ENCODE results near the gene TRERF1. TPM values are rescaled to one million over a fixed set of nuclear protein-coding genes. Genes with fewer than 3 reads are reported as not detected.

TRERF1 gene
- total RNA-seq, 4 donors from 2014 or later: 1.6 to 4.1 (median 2.6) TPM

- intact Hi-C loops (cut with DNase I): no loop called here
- WGBS, 2 donors: 87 to 90% methylated on average over 4 of the region's 4 CpGs
- H3K4me1 ChIP-seq: no peaks in the 10 kb centered on the region
- no peaks in the 10 kb centered on the region for H3K27me3 ChIP-seq
- DNase-seq: no peak
- H3K27ac ChIP-seq: no peak overlapping the region
- no peaks in the 10 kb centered on the region for H3K36me3 ChIP-seq
- TF ChIP-seq POLR2A (IDR thresholded peaks at IDR 0.05) (no peak), CTCF (IDR thresholded peaks at IDR 0.05) (no peak)
- H3K4me3 ChIP-seq (replicated peaks in 1 of 3): no peak overlapping the region
- no peaks in the 10 kb centered on the region for H3K9me3 ChIP-seq
Measured at GRCh38 chr6:42424906-42425474, 26.7 kb downstream of the TRERF1 start.

GRCh38 chr6:42423244-42423643 lies 28.5 kb downstream of the TRERF1 start:
- H3K4me3 ChIP-seq (replicated peaks in 1 of 3): no peak overlapping the region
- H3K27me3 ChIP-seq: no peaks in the 10 kb centered on the region
- no peaks in the 10 kb centered on the region for H3K9me3 ChIP-seq
- intact Hi-C loops (cut with DNase I): no loop called here
- H3K36me3 ChIP-seq: no peaks in the 10 kb centered on the region
- no peak for TF ChIP-seq POLR2A (IDR thresholded peaks at IDR 0.05)
- TF ChIP-seq CTCF (IDR thresholded peaks at IDR 0.05): no peak
- WGBS, 2 donors: 86 to 91% methylated on average over 8 of the region's 8 CpGs
- no peak for DNase-seq
- no peaks in the 10 kb centered on the region for H3K4me1 ChIP-seq
- no peak overlapping the region for H3K27ac ChIP-seq

- intact Hi-C loops (cut with DNase I): no loop called here
- Histone ChIP-seq H3K4me3 (replicated peaks in 1 of 3) (no peak overlapping the region), H3K27me3 (no peaks in the 10 kb centered on the region), H3K36me3 (no peaks in the 10 kb centered on the region), H3K9me3 (no peaks in the 10 kb centered on the region), H3K4me1 (no peaks in the 10 kb centered on the region), H3K27ac (no peak overlapping the region)
- TF ChIP-seq POLR2A (IDR thresholded peaks at IDR 0.05): no peak
- no peak for TF ChIP-seq CTCF (IDR thresholded peaks at IDR 0.05)
- no peak for DNase-seq
- 91 to 93% methylated on average over 3 of the region's 3 CpGs for WGBS, 2 donors
Measured at GRCh38 chr6:42420741-42421140, 31.0 kb downstream of the TRERF1 start.

- Histone ChIP-seq H3K4me1 (no peaks in the 10 kb centered on the region), H3K36me3 (no peaks in the 10 kb centered on the region), H3K4me3 (replicated peaks in 1 of 3) (no peak overlapping the region), H3K9me3 (no peaks in the 10 kb centered on the region), H3K27ac (no peak overlapping the region), H3K27me3 (no peaks in the 10 kb centered on the region)
- intact Hi-C loops (cut with DNase I): no loop called here
- DNase-seq: no peak
- TF ChIP-seq POLR2A (IDR thresholded peaks at IDR 0.05): no peak
- TF ChIP-seq CTCF (IDR thresholded peaks at IDR 0.05): no peak
- 87 to 88% methylated on average over 6 of the region's 6 CpGs for WGBS, 2 donors
Measured at GRCh38 chr6:42419490-42420280, 32.0 kb downstream of the TRERF1 start.

DNA sequence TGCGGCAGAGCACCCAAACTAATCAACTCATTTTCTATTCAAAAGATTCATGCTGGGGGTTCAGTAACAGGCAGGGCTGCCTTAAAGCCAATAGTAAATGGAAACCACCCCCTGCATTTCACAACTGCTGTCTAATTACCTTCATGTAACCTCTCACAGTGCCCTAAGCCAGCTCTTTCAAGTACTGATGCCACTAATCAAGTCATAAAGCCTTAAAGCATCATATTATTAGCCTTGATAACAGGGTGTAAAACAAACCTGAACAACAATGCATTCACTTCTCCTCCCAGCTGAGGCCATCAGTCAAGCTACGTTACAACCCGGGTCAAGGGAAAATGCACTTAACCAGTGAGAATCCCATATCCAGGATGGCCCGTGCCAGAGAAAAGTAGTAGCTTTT lies 33.0 kb downstream of the TRERF1 start:
- no peak overlapping the region for H3K27ac ChIP-seq
- DNase-seq: no peak
- WGBS, 2 donors: 83% methylated on average over 4 of the region's 4 CpGs
- H3K4me1 ChIP-seq: no peaks in the 10 kb centered on the region
- TF ChIP-seq POLR2A (IDR thresholded peaks at IDR 0.05) (no peak), CTCF (IDR thresholded peaks at IDR 0.05) (no peak)
- H3K9me3 ChIP-seq: no peaks in the 10 kb centered on the region
- intact Hi-C loops (cut with DNase I): no loop called here
- no peaks in the 10 kb centered on the region for H3K27me3 ChIP-seq
- H3K36me3 ChIP-seq: no peaks in the 10 kb centered on the region
- no peak overlapping the region for H3K4me3 ChIP-seq (replicated peaks in 1 of 3)

Data from thyroid gland (tissue), 4 donors.